HG03378 (cell line): Measurements from ENCODE around the gene ST7.

Experiments used
- ATAC-seq: cut with Tn5 transposase; IDR thresholded peaks from one replicate; pipeline ENCODE4 v1.9.1; 2021; ENCODE audit warnings: mild to moderate bottlenecking, moderate library complexity; ENCODE audit not compliant: unreplicated experiment

The ST7 gene

DNA sequence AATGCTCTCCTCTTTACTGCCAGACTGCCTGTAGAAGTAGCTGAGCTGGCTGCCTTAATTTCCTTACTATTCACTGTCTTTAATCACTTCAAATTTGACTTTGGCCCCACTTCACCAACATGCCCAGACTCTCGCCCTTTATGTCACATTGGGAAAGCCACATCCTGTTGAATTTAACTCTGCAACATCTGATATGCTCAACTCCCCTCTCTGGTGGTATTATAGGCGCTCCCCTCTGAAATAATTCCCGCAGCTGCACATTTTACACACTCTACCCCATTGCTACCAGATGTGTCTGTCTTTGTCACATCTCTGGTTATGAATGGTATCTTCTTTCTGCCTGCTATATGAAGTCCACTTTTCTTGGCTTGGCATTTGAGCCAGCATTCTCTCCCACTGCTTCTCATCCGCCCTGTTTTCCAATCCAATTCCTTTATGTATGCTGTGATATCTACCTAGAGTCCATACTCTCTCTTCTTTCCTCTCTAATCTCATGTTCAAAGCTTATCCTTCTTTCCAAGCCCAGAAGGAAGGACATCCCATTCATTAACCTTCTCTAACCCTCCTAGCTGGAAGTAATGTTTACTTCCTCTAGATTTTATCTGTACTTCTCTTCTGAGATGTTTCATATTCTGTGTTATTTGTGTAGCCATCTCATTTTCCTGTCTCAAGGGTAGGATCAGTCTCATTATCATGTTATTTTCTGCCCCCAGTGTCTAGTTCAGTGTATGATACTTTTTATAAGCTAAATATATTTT, 134.5 kb downstream of the ST7 start:
- no peak for ATAC-seq

DNA sequence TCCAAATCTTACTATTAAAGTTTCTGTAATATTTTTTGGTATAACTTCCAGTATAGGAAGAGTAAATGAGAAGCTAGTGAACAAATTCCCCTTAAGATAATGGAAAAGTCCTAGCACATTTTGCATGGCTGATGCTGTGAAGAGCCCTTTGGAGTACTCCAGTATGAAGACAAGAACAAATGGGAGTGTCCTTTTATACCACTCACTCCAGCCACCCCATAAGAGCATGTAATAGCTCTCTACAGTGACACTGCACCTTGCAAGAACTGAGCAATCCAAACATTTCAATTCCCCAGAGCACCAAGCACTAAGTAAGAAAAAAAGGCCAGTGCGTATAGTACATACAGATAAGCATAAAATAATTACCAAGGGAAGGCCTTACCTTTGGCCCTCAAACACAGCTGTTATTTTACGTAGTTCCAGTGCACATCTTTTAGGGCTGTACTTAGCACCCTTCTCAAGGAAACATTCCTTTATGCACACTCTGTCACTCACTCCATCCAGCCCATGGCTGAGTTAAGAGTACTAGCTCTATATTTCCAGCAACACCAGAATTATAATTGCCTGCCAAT, 135.4 kb downstream of the ST7 start:
- no peak for ATAC-seq

DNA sequence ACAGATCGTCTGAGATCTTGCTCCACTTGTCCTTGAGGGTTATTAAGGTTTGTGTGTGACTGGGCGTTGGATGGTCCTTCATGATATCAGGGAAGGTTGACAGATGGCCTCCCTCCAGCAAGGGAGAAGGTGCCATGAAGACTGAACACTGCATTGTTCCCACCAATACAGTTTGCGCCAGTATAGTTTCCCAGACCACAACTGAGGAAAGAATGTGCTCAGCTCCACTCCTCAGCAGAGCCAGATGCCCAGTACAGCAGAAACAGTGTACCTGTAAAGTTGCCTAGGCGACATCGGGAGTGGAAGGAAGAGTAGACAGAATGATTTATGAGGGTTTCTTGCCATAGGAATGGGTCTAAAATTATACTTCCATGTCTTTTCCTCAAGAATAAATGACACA, 137.5 kb downstream of the ST7 start:
- no peak for ATAC-seq

DNA sequence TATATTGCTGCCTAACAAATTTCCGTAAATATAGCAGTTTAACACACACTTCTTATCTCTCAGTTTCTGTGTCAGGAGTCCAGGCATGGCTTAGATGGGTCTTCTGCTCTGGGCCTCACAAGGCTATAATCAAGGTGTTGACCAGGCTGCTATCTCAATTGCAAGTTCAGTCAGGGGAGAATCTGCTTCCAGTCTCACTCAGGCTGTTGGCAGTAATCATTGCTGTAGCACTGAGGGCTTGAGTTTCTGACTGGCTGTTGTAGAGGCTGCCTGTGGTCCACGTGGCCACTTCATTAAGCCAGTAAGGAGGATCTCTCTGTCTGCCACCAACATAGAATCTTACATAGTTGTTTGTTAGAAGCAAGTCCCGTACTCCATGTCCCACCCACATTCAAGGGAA, 138.4 kb downstream of the ST7 start:
- ATAC-seq = no peak

DNA sequence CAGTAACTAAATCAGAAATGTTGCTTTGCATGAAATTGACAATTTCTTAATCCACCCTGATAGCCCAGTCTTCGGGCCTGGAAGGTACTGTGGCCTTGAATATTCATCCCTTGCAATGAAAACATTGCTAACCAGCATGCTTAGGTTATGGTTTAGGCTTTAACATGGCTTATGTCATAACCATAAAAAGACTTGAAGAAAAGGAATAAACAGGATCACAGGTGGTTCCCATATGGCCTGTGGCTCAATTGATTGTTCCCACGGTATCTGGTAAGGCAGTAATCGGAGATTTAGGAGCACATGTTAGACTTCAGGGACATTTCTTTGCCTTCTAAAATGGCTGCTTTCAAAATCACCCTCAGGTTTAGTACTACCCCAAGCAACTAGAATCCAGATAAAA, 139.5 kb downstream of the ST7 start:
- no peak for ATAC-seq

DNA sequence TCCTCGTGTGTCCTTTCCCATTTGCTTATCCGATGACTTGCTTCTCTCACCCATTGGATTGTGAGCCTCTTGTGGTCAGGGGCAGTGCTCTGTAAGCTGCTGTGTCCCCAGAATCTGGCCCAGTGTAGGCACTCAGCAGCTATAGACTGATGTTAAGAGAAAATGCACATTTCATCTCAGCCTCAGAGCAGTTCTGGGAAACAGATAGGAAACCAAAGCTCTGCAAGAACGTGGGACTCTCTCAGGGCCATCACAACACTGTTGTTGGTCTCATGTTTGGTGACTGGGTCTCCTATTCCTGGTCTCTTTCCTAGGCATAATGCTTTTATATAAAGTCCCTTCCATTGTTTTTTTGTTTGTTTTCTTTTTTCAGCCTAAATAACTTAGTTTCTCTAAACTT, 141.2 kb downstream of the ST7 start:
- no peak for ATAC-seq

DNA sequence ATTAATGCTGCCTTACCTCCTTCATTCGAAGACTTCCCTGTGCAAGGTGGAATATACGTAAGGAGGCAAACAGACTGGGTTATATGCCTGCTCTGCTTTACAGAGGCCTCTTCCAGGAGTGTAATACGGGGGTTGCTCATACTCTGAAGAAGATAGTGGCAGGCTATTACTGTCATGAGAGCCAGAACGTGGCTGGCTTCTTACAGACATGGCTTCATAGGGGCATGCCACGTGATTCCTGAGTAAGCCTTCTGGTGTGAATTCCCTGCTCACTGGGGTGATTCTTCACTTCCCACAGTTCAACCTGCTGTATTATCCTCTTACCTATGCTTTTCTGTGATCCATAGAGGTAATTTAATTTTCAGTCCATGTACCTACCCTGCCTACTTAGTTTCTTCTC, 141.8 kb downstream of the ST7 start:
- no peak for ATAC-seq

DNA sequence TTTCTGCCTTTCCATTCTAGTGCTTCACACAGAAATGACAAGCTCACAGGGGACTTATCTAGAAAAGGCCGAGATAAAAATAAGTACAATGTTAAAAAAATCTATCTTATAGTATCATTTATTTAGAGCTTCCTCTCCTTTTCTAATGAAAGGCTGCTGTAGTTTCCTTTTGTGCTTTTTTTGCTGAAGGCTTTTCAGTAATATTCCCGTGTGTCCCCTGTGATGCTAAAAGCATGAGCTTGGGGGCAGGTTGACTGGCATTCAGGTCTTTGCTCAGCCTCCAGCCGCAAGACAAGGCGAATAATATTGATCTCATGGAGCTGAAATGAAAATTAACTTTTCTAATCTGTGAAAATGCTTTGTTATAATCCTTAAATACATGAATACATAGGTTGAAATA, 143.0 kb downstream of the ST7 start:
- no peak for ATAC-seq

DNA sequence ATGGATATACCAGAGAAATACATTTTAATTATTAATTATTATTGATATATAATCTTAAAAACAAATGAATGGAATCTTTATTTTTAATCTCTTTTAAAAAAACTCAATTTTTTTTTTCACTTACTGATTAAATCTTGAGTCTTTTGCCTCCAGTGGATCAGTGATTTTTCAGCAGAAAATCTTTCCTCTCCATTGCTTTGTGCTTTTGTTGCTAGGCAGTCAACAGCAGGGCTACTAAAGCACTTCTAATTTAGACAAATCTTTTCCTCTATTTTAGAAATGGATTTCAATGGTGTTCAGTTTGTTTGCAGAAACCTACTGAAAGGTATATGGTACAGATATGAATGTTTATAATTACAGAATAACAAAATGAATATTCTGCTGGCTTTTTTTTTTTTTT, 143.6 kb downstream of the ST7 start:
- no peak for ATAC-seq

DNA sequence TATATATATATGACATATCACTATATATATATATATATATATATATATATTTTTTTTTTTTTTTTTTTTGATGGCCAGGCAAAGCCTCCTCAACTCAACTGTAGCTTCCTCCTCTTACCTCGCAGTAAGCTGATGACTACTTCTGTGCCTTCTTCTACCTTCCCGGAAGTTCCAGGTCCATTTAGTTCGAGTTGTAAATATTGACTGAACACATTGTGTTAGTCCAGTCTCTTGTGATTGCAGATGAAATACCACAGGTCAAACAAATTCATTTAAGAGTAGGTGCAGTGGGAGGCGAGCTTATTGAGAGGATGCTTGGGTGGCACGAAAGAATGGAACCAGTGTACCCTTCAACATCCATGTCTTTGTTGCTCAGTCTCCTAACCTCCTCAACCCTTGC, 144.6 kb downstream of the ST7 start:
- ATAC-seq = no peak

DNA sequence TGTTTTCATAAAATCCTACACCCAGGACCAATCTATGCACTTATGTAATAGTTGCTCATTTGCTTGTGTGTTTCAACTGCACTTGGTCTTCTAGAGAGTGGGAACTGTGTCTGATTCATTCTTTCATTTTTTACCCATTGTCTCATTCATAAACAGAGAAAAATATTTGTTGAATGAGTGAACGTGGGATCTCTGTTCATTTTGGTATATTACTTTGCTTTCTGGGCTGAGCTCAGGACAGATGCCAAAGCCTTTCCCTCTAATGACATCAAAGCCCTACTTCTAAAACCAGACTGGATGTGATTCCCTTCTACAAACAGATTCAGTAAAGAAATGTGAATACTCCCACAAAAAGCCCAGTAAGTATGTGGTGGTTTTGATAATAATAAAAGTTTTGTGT, 145.2 kb downstream of the ST7 start:
- ATAC-seq = no peak

DNA sequence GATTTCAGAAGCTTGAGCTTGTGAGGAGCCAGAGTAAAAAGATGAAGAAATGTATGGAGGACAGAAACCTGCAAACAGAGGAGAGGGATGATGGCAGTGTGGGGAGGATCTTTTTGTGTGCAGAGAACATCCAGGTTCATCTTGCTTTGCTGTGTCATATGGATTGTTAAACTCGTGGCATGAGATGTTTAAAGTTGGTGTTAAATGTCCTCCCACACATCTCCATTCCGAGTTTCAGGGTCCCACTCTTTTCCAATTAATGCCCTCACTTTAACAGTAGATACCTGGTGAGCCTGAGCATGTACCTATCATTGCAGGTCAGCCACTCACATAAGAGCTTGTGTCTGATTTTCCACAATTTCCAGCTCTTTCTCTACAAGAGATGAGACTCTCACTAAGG, 147.7 kb downstream of the ST7 start:
- ATAC-seq = no peak

DNA sequence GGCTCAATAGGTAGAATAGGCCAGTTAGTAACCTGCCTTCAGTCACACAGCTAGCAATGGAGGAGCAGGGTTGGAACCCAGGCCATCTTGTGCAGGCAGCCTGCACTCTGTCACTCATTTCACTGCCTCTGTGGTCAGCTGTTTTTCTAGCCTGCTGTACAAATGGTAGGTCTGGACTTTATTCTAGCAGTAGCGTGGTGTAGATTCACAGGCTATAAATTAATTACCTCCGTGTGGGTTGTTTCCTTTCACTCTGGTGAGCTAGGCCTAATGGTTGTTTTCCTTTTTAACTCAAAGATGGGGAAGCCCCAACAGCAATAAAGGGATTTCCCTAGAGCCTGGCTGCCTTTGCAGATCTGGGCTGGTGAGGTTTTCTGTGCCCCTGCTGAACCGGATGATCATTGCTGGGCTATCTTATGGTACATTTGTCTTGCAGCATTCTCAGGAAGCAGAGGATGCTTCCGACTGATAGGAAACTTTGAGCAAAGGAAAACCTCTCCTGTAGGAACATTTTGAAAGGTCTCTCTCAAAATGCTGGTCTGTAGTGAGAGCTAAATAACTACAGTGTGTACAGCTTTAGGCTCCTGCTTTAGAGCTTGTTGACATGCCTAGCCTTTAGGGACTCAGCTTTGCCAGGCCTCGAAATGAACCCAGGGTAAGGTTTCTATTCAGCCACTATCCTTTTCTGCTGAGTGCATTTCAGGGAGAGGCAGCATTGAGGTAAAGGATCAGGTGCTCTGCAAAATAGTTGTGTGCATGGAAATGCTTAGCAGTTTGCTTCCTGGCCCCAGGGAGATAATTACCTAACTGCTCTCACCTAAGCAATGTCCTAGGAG, 157.4 kb downstream of the ST7 start:
- ATAC-seq = peak; percentile 98

DNA sequence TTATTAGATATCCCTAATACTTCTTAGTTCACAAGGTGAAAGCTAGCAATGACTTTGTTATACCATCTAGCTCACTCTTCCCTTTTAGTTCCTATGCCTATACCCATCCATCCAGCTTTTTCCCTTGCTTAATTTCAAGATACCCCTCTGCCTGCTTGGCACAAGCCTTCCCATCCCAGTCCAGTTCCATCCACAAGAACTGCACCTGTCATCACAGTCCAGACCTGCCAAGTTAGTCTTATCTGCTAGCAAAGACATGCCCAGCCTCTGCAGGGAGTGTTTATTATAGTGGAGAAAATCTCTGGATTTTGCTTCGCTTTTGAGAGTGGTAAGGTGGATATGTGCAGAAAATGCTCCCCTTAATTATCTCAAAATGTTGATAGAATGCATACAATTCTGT, 158.2 kb downstream of the ST7 start:
- ATAC-seq = no peak

DNA sequence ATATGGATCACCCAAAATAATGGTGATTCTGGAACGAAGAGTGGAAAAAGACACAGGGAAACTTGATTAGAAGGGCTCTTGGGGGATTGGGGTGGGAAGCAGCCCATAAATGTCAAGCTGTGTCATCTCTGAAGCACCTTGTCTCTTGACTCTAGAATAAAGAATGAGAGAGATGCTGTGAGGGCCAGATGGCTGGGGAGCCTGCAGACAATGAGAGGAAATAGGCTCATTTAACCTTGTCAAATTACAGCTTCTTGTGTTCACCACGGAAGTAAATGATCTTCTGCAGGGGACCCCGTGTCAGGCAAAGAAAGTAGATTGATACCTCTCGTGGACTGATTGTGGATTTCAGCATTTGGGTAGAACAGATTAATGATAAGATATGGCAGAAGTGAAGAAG, 159.3 kb downstream of the ST7 start:
- ATAC-seq = no peak

DNA sequence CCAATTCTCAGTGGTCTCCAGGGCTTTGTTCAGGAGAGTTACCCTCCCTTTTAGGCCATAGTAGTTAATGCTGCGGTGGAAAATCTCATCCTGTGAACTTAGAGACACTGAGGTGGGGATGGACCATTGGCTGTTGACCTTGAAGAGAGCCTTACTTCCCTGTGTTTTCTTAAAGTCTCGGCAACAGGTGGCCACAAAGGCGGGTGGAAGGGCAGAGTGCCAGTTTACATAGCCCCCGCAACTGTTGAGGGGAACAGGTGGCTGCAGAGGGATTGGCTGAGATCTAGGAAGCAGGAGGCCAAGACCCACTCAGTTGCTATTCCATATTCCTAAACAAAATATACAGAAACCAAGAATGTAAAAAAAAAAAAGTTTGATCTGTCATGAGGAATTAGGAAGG, 160.6 kb downstream of the ST7 start:
- ATAC-seq = no peak

DNA sequence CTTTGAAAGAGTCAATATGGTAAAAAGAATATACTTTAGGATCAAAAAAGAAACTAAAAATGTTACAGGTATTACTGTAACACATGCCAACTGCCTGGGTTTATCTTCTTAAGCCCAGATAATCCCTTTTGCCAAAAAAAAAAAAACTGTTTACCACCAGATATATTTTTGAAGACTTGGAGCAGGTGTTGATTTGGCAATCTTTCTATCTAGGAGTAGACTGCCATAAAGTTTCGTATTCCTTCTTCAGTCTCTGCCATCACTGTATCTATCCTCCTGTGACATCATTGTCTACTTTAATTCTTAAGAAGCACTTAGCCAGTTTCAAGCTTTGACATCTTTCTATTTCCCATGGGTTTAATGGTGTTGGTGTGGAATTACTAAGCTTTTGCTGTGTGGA, 161.0 kb downstream of the ST7 start:
- no peak for ATAC-seq

DNA sequence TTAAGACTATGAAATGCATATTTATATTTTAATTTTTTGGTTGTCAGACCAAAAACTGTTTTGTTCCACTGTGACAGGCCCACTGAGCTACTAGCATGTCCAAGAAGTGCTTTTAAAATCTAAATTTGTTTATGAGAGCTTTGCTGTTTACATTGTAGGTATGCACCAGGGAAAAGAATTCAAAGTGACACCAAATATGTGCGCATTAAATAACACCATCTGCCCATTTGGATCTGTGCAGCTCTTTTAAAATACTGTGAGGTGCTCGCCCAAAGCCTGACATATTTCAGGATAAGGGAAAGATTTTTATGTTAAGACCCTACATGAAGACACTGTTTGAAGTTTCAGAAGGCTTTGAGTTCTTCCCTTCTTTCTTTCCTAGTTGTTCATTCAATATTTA, 162.9 kb downstream of the ST7 start:
- no peak for ATAC-seq

DNA sequence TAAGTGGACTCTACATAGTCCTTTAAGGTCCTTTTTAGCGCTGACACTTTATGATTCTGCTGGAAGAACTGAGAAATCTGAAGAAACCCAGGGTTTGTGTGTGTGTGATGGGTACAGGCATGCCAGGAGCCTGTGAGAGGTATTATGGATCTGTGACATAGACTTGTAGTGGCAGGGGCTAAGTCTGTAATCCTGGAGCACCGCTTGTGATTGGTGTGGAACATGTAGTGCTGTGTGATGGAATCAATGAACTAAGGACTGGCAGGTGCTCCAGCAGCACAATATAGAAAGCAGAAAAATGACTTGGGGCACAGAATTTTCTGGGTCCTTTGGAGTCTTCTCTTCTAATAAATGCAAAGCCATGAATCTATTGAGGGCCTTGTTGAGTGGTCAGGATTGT, 163.9 kb downstream of the ST7 start:
- ATAC-seq = no peak

DNA sequence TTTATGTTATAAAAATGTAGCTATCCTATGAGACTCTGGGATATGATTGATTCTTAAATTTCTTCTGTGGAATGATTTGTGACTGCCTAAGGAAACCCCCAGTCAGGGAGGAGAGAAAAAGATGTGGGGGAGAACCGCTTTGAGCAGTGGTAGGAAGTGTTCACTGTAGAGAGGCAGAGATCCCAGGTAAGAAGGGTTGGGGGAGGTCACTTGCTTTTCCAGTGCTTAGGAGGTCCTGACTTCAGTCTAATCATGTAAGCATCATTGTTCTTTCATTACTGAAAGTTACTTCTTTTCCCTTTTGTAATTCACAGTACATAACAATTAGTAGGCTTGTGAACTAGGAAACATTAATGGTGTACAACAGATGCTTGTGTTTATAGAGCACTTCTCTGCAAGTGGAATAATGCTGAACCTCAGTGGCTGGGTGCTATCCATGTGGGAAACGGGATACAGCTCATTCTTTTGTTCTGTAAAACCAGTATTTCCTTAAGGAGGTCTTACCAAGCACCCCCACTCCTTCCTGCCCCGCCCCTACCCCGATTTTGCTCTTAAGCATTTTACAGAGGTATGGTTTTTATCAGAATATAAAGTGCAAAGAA, 165.4 kb downstream of the ST7 start:
- no peak for ATAC-seq

DNA sequence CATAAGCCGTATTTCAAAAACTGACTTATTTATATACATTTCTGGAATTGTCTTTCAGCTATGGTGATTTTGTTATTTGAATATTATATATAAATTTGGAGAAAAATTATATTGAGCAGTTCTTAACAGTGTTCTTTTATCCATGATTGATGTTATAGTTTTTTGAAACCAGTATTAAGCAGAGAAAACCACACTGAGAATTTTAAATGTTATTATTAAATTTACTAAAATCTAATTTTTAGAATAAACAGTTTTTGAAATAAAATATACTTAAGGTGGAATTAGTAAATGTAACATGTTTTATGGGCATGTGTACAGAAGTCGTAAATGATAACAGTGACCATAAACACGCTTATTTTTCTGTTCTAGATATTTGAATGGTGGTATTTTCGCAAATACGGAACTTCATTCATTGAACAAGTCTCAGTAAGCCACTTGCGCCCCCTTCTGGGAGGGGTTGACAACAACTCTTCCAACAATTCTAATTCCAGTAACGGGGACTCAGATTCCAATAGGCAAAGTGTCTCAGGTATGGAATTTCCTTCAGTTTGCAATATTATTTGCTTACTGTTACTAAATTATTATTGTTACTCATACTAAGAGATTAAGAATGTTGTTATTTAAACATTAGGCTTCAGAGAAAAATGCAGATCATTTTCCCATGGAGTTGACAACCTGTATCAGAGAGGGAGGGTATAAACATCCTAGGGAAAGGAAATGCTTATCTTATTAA, 166.1 kb downstream of the ST7 start:
- peak; percentile 42 for ATAC-seq
